NCI-H774 (cell line): ENCODE measurements around the gene SECISBP2L.

ENCODE experiments used
- DNase-seq: peaks from one replicate; lab custom pipeline; 2025; lab: John Stamatoyannopoulos, UW

The SECISBP2L gene

DNA sequence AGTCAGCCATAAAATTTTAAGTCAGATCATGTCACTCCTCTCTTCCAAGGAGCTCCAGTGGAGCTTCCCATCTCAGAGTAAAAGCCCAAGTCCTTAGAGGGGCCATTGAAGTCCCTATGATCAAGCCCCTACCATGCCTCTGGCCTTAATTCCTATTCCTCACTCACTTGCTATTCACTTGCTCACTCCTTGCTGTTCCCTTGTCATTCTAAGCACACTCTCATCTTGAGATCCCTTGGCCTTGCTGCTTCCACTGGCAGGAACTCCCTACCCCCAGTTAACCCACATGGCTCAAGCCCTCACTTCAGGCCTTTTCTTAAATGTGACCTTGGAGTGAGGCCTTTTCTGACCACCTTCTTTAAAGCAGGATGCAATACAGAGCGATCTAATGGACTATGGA is 12.3 kb upstream of the SECISBP2L start:
- no peak for DNase-seq

GRCh38 chr15:49055630-49056029 is 9.4 kb upstream of the SECISBP2L start:
- no peak for DNase-seq

DNA sequence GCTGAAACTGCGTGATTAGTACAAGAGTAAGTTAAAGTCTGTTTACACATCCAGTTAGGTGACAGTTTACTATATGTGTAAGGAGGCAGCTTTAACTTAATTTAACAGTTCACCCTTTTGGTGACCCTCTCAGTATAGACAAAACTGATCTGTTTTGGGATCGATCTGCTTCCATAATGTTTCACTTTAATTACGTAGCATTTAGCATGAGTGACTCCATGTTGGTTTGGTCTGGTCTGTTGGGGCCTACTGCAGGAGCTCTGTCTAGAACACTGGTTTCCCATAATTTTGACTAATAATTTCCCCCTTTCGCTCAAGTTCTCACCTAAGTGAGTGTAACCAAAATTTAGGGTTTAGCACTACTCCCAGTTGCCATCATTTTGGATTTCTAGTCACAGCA is 6.4 kb upstream of the SECISBP2L start:
- no peak for DNase-seq

GRCh38 chr15:49047456-49047855 is 1.2 kb upstream of the SECISBP2L start:
- DNase-seq: no peak

DNA sequence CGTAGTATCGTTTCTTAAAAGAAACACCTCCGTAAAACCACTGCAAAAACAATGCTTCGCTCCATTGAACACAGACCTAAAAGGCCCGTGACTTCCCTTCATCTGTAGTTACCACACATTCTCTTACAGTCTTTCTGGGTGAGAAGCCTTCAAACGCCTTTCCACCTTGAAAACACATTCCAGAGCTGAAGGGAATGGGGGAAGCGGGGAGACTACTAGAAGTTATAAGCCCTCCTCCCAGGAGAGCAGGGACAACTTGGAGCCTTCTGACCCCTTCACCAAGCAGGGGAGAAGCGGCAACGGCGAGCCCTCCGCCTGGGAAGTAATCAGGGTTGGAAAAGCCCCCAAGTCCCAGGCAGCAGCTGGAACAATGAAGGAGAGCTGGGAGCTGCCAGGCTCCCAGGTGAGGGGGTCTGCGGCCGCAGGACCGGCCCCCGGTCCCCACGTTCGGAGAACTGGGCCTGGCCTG is 461 bp downstream of the SECISBP2L start:
- DNase-seq: no peak

GRCh38 chr15:49044766-49045606 is 1.3 kb downstream of the SECISBP2L start:
- no peak for DNase-seq

- no peak for DNase-seq
These were observed 2.2 kb downstream of the SECISBP2L start for GRCh38 chr15:49044002-49044401.

GRCh38 chr15:49042165-49042564 is 4.1 kb downstream of the SECISBP2L start:
- no peak for DNase-seq

DNA sequence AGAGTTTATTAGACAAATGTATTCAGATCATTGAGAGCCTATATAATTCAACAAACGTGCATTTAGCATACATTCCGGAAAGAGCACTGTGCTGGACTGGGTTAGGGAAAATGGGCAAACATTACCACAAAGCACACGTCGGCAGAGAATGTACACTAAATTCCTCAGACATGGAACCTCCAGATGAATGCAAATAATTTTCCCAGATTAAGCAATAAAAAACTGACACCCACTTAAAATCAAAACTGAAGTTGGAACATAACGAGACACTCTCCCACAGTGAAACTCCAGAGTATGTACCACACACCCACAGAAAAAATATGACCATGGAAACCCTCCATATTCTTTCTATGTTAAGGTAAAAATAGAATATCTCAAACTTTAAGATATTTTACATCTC is 4.8 kb downstream of the SECISBP2L start:
- DNase-seq: no peak

GRCh38 chr15:49040151-49040550 is 6.1 kb downstream of the SECISBP2L start:
- DNase-seq: no peak

GRCh38 chr15:49038382-49038781 is 7.9 kb downstream of the SECISBP2L start:
- no peak for DNase-seq

DNA sequence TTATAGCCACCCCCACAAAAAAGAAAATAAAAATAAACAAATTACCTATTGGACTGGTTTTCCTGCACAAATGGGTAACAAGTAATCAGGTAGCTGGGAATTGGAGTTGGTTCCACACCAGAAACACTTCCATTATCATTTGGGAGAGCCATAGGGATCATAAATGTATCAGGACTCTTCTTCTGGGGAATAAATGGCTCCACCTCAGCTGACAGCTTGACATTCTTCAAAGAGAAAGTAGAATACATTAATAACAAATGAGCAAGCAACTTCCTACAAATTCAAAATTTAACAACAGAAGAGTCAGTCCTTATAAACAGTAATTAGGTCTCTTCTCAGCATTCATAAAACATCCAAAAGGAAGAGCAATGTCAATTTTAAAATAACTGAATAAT is 8.7 kb downstream of the SECISBP2L start:
- no peak for DNase-seq

DNA sequence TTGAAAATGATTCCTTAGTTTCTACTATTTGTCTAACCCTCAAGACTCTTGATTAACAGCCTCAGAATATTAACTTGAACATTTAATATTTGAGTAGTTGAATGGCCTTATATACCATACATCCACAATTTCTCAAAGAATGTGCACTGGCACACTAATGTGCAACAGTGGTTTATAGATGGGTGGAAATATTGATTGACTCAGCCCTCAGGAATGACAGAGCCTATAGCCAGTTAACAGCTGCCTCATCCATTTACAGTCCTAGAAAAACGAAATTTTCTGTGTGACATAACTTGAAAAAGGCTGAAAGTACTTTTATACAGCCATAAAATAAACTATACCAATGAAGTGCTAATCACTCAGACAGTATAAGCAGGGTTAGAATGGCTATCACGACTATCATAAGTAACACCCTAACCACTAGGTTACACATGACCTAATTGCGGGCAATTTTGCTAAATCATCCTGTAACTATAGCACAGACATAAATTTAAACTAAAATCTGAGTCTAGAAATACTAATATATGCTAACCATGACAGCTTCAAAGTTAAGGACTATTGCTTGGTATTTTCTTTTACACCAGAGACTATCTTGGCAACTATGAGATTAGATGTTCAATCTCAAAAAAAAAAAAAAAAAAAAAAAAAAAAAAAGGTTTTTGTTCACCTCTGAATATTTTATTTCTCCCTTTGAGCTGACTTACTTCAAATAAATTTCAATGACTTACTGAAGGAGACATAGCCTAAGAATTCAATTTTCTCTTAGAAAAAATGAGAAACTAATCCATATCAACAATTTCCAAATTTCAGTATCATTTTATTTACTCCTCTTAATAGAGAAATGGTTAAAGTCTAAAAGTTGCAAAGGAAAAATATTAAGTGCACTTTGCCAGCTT is 9.3 kb downstream of the SECISBP2L start:
- no peak for DNase-seq

- DNase-seq: no peak
These were observed 10.4 kb downstream of the SECISBP2L start for GRCh38 chr15:49035825-49036224.

DNA sequence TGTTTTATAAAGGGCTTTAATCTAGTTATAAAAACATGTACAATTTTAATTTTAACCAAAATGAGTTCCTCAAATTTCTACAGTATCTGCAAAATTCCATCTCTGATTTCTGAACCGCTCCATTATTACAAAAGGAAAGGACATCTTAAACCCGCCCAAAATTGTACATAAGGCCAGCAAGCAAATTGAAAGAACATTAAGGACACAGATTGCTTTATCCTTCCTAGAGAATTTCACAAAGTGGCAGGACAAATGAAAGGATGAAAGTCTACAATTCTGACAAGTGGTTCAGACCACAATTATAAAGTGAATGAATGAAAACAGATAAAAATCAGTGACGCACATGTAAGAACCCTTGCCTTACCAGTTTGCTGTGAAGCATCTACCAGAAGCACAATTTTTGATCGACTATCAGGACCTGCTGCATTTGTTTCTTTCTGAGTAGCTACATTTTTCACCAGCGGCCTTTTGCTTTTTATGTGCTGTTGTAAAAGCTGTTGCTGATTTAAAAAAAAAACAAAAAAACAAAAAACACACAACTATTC is 13.6 kb downstream of the SECISBP2L start:
- no peak for DNase-seq

DNA sequence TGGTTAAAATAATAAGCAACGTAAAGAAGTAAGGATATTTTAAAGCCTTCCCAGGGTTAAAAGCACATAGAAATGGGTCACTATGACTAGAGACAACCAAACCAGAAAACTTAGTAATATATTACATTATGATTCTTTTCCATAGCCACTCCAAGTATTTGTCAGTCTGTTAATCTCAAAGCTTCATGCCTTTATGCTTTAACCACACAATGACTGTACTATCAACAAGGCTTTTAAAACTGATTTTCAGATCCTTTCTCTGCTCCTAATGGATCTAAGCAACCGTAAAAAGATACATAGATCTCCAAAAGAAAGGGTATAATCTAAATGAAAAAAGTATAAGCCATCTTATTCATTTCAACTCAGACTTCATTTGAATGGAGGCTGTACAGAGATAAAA is 14.4 kb downstream of the SECISBP2L start:
- DNase-seq: no peak

- no peak for DNase-seq
These were observed 19.5 kb downstream of the SECISBP2L start for GRCh38 chr15:49026700-49027099.

GRCh38 chr15:49024840-49025239 is 21.4 kb downstream of the SECISBP2L start:
- DNase-seq: no peak

- DNase-seq: no peak
These were observed 22.9 kb downstream of the SECISBP2L start for GRCh38 chr15:49023354-49023753.

- no peak for DNase-seq
These were observed 30.4 kb downstream of the SECISBP2L start for GRCh38 chr15:49015896-49016295.

GRCh38 chr15:48999314-48999713 is 46.9 kb downstream of the SECISBP2L start:
- DNase-seq: no peak

- DNase-seq: no peak
These were observed 50.0 kb downstream of the SECISBP2L start for GRCh38 chr15:48996276-48996675.

GRCh38 chr15:48993380-48993779 is 52.9 kb downstream of the SECISBP2L start:
- no peak for DNase-seq
